Measurements from ENCODE around the gene TUBAL3. TPM values are rescaled to one million over a fixed set of nuclear protein-coding genes. Genes with fewer than 3 reads are reported as not detected.
A peak's percentile ranks its signal among the peaks of the same experiment; 100 is the strongest.

The TUBAL3 gene
- total RNA-seq, 1 donor from 2014 or later = not detected

DNA sequence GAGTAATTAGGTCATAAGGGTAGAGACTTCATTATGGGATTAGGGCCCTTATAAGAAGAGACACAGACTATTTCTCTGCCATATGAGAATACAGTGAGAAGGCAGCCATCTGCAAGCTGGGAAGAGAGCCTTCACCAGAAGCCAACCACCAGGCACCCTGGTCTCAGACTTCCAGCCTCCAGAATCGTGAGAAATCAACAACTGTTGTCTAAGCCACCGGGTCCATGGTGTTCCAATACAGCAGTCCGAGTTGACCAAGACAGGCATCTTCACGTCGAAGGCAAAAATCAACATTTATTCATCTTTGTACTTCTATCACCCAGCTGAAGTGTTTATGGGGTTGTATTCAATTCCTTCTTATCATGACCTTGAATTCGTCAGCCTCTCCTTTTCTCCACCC is 5.3 kb downstream of the TUBAL3 start:
- no peaks in the 10 kb centered on the region for H3K36me3 ChIP-seq
- H3K9me3 ChIP-seq = no peaks in the 10 kb centered on the region
- intact Hi-C loops (cut with DNase I) = no loop called here
- no peaks in the 10 kb centered on the region for H3K4me1 ChIP-seq
- TF ChIP-seq, protein P1, sequence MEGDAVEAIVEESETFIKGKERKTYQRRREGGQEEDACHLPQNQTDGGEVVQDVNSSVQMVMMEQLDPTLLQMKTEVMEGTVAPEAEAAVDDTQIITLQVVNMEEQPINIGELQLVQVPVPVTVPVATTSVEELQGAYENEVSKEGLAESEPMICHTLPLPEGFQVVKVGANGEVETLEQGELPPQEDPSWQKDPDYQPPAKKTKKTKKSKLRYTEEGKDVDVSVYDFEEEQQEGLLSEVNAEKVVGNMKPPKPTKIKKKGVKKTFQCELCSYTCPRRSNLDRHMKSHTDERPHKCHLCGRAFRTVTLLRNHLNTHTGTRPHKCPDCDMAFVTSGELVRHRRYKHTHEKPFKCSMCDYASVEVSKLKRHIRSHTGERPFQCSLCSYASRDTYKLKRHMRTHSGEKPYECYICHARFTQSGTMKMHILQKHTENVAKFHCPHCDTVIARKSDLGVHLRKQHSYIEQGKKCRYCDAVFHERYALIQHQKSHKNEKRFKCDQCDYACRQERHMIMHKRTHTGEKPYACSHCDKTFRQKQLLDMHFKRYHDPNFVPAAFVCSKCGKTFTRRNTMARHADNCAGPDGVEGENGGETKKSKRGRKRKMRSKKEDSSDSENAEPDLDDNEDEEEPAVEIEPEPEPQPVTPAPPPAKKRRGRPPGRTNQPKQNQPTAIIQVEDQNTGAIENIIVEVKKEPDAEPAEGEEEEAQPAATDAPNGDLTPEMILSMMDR (IDR thresholded peaks at IDR 0.05) = no peak
- no peak for DNase-seq (ENCODE audit: low spot score in 2 of 2)
- no peak overlapping the region for H3K4me3 ChIP-seq
- H3K27me3 ChIP-seq = no peaks in the 10 kb centered on the region
- no peak overlapping the region for H3K27ac ChIP-seq

- DNase-seq (ENCODE audit: low spot score in 2 of 2) = no peak
- intact Hi-C loops (cut with DNase I) = no loop called here
- Histone ChIP-seq H3K4me1 (no peaks in the 10 kb centered on the region), H3K9me3 (no peaks in the 10 kb centered on the region), H3K27me3 (no peaks in the 10 kb centered on the region), H3K36me3 (no peaks in the 10 kb centered on the region), H3K4me3 (no peak overlapping the region), H3K27ac (no peak overlapping the region)
- TF ChIP-seq, protein P1 (IDR thresholded peaks at IDR 0.05) = no peak
These were observed 7.9 kb downstream of the TUBAL3 start for GRCh38 chr10:5396556-5397300.

DNA sequence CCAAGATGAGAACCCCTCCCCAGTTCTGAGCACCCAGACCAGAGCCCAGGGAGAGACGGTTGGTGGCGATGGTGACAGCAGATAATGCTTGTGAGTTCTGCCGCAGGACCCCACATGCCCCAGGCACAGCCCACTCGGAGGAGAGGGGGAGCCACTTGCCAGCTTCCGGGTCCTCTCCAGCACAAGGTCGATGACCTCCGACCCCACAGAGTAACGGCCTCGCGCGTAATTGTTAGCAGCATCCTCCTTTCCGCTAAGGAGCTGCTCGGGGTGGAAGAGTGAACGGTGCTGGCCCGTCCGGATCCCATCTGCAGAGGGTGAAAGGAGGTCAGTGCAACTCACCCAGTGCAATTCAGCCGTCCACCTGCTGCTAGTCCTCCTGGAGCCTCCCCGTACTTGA is 9.5 kb downstream of the TUBAL3 start:
- Histone ChIP-seq H3K27me3 (no peaks in the 10 kb centered on the region), H3K4me3 (no peak overlapping the region), H3K4me1 (no peaks in the 10 kb centered on the region), H3K27ac (no peak overlapping the region), H3K9me3 (peaks cover 9 to 15% of the 10 kb centered on the region in 2 donors), H3K36me3 (no peaks in the 10 kb centered on the region)
- intact Hi-C loops (cut with DNase I) = no loop called here
- DNase-seq (ENCODE audit: low spot score in 2 of 2) = no peak
- TF ChIP-seq, protein P1 (IDR thresholded peaks at IDR 0.05) = no peak

DNA sequence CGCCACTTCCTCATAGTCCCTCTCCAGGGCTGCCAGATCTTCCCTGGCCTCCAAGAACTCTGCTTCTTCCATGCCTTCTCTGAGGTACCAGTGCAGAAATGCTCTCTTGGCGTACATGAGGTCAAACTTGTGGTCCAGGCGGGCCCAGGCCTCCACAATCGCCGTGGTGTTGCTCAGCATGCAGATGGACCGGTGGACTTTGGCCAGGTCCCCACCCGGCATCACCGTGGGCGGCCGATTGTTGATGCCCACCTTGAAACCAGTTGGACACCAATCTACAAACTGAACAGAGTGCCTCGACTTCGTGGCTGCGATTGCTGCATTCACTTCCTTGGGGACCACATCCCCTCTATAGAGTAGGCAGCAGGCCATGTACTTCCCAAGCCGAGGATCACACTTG is 11.1 kb downstream of the TUBAL3 start:
- no peaks in the 10 kb centered on the region for H3K27me3 ChIP-seq
- intact Hi-C loops (cut with DNase I) = no loop called here
- H3K36me3 ChIP-seq = no peaks in the 10 kb centered on the region
- no peaks in the 10 kb centered on the region for H3K4me1 ChIP-seq
- TF ChIP-seq, protein P1 (IDR thresholded peaks at IDR 0.05) = no peak
- H3K27ac ChIP-seq = no peak overlapping the region
- no peak overlapping the region for H3K4me3 ChIP-seq
- peaks cover 9 to 20% of the 10 kb centered on the region in 2 donors for H3K9me3 ChIP-seq
- DNase-seq (ENCODE audit: low spot score in 2 of 2) = no peak

DNA sequence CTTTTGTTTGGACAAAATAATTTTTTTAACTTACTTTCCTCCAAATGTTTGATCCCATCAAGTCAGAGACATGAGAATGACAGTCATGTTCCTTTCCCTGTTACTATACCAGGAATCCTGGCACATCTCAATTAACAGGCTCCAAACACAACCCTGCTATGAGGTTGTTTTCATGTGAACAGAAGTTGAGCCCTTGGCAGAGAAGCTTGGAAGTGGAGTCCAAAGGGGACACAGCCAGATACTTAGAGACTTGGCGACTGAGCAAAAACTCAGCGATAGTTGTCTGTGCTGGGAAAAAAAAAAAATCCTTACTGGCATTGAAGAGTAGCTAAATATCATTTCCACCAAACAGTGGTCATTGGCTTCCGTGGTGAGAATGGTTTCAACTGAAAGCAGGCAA is 12.8 kb downstream of the TUBAL3 start:
- Histone ChIP-seq H3K9me3 (peaks cover 9 to 20% of the 10 kb centered on the region in 2 donors), H3K4me1 (no peaks in the 10 kb centered on the region), H3K27ac (peak overlapping the region in 1 of 2 donors; percentile 1), H3K4me3 (no peak overlapping the region), H3K27me3 (no peaks in the 10 kb centered on the region), H3K36me3 (no peaks in the 10 kb centered on the region)
- peak in 1 of 2 donors; percentile 4 for DNase-seq (ENCODE audit: low spot score in 2 of 2)
- intact Hi-C loops (cut with DNase I) = no loop called here
- TF ChIP-seq, protein P1 (IDR thresholded peaks at IDR 0.05) = no peak
